HG02885 (cell line): ENCODE data around the gene NAT8L.

Experiments used
- ATAC-seq: cut with Tn5 transposase; IDR thresholded peaks from one replicate; pipeline ENCODE4 v1.9.1; 2021; ENCODE audit warnings: mild to moderate bottlenecking; ENCODE audit not compliant: unreplicated experiment, poor library complexity

Gene NAT8L

GRCh38 chr4:2089222-2089621 lies 30.1 kb downstream of the NAT8L start:
- no peak for ATAC-seq

- ATAC-seq: no peak
These were observed 31.5 kb downstream of the NAT8L start for GRCh38 chr4:2090642-2091041.

GRCh38 chr4:2091990-2092668 lies 33.0 kb downstream of the NAT8L start:
- ATAC-seq: no peak

- ATAC-seq: no peak
These were observed 33.5 kb downstream of the NAT8L start for GRCh38 chr4:2092669-2093053.

- no peak for ATAC-seq
These were observed 34.1 kb downstream of the NAT8L start for GRCh38 chr4:2093265-2093664.

- no peak for ATAC-seq
These were observed 35.4 kb downstream of the NAT8L start for GRCh38 chr4:2094545-2094944.

GRCh38 chr4:2095236-2096072 lies 36.3 kb downstream of the NAT8L start:
- no peak for ATAC-seq

- ATAC-seq: no peak
These were observed 37.0 kb downstream of the NAT8L start for GRCh38 chr4:2096073-2096609.

- no peak for ATAC-seq
These were observed 42.4 kb downstream of the NAT8L start for GRCh38 chr4:2101346-2102044.

GRCh38 chr4:2102045-2102883 lies 43.1 kb downstream of the NAT8L start:
- ATAC-seq: no peak

- no peak for ATAC-seq
These were observed 44.2 kb downstream of the NAT8L start for GRCh38 chr4:2103127-2103842.

GRCh38 chr4:2103843-2104547 lies 44.9 kb downstream of the NAT8L start:
- ATAC-seq: no peak

- no peak for ATAC-seq
These were observed 45.6 kb downstream of the NAT8L start for GRCh38 chr4:2104556-2105345.

GRCh38 chr4:2105559-2105958 lies 46.4 kb downstream of the NAT8L start:
- ATAC-seq: no peak

GRCh38 chr4:2116687-2117400 lies 57.7 kb downstream of the NAT8L start:
- no peak for ATAC-seq
